GM12801 (cell line): ENCODE data around the gene MYO10.

Experiments used
- TF ChIP-seq, protein P1 (sequence below): IDR thresholded peaks from one replicate; pipeline ENCODE4 v1.5.1; 2011; ENCODE audit warnings: control low read depth; ENCODE audit not compliant: insufficient read length; ENCODE audit errors: extremely low read depth

Gene MYO10

GRCh38 chr5:16902846-16903245 lies 33.2 kb downstream of the MYO10 start:
- TF ChIP-seq, protein P1, sequence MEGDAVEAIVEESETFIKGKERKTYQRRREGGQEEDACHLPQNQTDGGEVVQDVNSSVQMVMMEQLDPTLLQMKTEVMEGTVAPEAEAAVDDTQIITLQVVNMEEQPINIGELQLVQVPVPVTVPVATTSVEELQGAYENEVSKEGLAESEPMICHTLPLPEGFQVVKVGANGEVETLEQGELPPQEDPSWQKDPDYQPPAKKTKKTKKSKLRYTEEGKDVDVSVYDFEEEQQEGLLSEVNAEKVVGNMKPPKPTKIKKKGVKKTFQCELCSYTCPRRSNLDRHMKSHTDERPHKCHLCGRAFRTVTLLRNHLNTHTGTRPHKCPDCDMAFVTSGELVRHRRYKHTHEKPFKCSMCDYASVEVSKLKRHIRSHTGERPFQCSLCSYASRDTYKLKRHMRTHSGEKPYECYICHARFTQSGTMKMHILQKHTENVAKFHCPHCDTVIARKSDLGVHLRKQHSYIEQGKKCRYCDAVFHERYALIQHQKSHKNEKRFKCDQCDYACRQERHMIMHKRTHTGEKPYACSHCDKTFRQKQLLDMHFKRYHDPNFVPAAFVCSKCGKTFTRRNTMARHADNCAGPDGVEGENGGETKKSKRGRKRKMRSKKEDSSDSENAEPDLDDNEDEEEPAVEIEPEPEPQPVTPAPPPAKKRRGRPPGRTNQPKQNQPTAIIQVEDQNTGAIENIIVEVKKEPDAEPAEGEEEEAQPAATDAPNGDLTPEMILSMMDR: no peak

GRCh38 chr5:16901021-16901644 lies 35.0 kb downstream of the MYO10 start:
- TF ChIP-seq, protein P1: no peak

- TF ChIP-seq, protein P1: no peak
Observed at GRCh38 chr5:16899171-16899570, 36.9 kb downstream of the MYO10 start.

GRCh38 chr5:16897800-16898199 lies 38.3 kb downstream of the MYO10 start:
- TF ChIP-seq, protein P1: no peak

DNA sequence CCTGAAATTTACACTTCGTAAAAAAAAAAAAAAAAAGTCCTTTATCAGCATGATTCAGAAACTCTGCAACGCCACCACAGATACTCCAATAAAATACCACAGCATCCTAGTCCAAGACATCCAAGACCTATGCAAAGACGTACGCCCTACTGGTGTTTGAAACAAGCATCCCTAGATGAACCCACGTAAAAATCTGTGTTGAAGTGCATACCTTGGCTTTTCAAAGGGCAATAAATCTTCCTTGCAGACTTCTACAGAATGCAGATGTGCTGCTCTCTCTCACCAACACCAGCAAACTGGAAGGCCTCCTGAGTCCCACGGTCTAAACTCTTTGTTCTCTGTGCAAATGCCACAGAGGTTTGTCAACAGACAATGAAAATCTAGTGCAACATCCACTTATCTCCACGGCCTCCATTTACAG lies 38.8 kb downstream of the MYO10 start:
- TF ChIP-seq, protein P1: no peak

- TF ChIP-seq, protein P1: no peak
Observed at GRCh38 chr5:16896767-16897166, 39.3 kb downstream of the MYO10 start.

DNA sequence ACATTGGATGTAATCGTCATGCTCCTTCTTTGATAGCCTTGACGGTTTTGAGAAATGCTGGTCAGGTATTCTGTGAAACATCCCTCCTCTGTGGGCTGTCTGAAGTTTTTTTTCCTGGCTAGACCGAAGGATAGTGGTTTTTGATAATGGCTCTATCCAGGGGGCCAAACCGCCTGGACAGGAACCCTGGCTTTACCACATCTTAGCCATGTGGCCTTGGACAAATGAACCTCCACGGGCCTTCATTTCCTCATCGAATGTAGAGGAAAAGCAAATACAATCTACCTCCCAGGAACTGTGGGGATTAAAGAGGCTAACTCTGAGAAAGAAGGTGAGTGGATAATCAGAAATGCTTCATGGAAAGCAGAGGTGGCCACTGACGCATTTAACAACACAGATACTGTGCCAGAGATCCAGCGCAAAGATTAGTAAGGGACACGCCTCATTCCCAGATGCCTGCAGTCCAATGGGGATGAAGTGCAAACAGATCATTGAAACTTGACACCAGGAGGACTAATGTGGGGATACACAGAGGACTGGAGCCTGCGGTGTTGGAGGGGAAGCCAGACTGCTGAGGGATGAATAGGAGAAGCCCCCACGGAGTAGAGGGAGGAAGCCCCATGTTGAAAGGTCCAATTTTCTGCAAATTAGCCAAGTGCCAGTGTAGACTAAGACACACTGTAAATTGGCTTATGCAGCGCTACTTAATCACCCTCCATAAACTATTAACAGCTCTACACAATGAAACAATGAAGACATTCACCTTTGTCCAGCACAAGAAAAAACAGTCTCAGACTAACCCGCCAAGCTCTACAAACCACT lies 41.6 kb downstream of the MYO10 start:
- TF ChIP-seq, protein P1: no peak
